HG03025 (cell line): Measurements from ENCODE around the gene KRT4.
"Not testable (repeated sequence)": the region's sequence is repeated elsewhere in the genome, so short reads cannot be mapped to it uniquely, and the experiment has no call there.

Experiments
- ATAC-seq: cut with Tn5 transposase; IDR thresholded peaks from one replicate; pipeline ENCODE4 v1.9.1; 2021; ENCODE audit warnings: mild to moderate bottlenecking, moderate library complexity; ENCODE audit not compliant: unreplicated experiment, low FRiP score

The KRT4 gene

DNA sequence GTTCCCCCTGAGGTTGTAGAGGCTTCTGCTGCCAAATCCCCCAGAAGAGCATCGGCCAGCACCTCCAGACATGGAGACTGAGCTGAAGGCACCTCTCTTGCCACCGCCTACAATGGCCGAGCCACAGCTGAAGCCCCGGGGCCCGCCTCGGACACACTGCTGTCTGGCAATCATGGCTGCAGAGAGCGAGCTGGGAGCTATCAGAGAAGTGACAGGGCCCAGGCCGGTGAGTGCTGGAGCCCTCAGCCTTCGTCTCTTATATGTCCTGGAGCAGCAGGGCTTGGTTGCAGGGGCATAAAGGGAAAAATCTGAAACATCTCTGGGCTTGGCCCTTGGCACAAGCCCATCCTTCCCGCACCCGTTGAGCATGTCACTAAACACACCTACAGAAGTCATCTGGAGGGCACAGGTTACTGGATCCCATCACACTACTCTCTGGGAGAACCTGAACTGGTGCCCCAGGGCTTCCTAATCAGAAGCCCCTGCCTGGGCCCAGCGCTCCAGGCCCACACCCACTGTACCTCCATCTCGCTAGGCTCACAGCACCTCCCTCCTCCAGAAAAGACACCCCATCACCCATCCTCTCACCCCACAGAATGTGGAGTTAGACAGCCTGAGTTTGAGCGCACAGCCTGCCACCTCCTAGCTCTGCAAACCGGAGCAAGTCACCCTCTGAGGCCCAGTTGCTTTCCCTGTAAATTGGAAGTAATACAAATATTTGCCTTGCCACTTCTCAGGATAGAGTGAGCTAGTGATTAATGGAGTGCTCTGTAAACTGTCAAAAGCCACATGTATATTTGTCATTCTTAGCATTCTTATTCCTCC is at the start of gene KRT4:
KRT4 (minus strand) TSS at position 232 of the 825 bp plus-strand sequence; CDS start at position 174, 58 bp downstream.
- ATAC-seq = no peak

DNA sequence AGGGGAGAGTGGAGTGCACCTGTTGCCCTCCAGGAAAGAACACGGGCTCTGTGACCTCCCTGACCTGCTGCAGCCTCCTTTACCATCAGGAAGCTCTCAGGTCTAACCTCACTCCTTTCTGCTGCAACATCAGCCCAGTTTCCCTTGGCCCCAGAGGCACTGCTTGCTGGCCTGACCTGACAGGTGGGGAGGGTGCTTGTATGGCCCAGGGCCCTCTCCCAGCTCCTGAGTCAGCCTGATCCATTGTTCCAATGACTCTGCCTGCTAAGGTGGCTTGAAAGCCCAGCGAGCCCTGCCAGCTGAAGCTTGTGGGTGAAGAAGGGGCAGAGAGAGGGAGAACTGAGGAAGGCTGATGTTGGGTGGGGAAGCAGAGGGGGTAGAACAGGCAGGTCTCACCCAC is 48.1 kb upstream of the KRT4 start:
- no peak for ATAC-seq

DNA sequence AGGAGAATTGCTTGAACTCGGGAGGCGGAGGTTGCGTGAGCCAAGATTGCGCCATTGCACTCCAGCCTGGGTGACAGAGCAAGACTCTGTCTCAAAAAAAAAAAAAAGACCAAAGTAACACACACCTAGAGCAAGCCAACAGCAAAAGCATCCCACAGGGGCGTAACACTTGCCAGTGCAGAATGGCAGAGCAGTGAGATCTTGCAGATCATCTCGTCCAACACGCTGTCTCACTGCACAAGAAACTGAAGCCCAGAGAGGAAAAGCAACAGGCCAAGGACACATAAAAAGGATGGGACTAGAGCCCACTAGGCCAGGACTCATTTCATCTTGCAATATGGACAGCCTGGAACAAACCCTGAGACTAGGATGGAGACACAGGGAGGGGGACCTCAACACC is 47.6 kb upstream of the KRT4 start:
- no peak for ATAC-seq

DNA sequence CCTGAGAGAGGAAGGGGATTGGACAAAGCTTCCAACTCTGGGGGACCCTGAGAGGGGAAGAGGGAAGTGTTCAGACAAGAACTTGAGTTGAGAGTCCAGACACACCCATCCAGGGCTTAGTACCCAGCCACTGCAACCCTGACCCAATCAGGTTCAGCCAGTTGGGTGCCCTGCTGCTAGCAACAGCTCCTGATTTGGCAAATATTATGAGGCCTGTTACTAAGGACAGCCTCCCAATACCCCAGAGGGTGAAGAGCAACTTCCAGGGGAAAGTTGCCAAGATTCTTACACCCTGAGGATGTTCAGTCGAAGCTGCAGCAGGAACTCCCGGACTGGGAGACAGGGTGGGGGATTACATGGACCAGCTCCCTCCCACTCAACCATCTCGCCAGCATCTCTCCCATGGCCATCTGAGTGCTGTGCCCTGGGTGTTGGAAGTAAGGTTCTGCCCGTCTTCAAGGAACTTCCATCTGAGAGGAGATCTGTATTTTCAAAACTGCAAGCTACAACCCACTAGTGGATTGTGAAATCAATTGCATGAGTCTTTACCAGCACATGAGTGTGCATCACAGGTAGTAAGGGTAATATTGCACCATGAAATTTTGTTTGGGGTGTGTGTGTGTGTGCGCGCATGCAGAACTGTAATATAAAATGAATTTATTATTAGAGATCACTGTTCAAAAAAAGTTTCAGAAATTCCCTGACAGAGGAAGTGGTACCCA is 46.3 kb upstream of the KRT4 start:
- no peak for ATAC-seq

DNA sequence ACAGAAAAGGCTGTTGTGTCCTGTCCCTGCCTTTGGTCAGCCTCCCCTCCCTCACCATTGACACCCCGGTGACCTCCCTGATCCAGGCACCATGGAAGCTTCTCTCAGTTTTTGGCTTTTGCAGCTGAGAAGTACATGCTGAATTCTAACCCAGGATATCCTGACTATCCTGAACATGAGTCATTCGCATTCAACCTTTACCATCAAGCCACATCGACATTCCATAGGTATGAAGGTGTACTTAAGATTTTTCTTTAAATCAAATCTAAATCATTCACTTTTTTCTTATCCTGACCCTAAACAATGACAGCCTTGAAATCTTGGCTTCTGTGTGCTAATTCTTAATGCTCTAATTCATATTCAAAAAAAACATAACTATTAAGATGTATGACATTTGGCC is 43.6 kb upstream of the KRT4 start:
- ATAC-seq = no peak

DNA sequence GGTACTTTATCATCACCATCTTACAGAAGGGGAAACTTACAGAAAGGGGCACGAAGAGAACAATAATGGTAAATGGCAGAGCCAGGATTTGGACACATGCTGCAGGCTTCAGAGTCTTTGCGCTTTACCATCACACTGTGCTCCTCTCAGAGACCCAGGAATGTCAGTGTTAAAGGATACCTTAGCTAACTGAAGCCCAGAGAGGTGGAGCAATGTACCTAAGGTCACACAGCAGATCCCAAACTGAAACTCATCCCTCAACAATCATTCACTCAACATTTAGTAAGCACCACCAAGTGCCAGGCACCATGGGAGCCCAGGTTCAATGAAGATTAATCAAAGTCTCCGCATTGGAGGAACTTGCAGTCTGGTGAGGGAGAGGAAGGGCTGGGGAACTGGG is 42.9 kb upstream of the KRT4 start:
- ATAC-seq = no peak

DNA sequence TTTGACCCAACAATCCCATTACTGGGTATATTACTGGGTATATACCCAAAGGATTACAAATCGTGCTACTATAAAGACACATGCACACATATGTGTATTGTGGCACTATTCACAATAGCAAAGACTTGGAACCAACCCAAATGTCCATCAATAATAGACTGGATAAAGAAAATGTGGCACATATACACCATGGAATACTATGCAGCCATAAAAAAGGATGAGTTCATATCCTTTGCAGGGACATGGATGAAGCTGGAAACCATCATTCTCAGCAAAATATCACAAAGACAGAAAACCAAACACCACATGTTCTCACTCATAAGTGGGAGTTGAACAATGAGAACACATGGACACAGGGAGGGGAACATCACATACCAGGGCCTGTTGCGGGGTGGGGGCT is 42.2 kb upstream of the KRT4 start:
- not testable (repeated sequence) for ATAC-seq

DNA sequence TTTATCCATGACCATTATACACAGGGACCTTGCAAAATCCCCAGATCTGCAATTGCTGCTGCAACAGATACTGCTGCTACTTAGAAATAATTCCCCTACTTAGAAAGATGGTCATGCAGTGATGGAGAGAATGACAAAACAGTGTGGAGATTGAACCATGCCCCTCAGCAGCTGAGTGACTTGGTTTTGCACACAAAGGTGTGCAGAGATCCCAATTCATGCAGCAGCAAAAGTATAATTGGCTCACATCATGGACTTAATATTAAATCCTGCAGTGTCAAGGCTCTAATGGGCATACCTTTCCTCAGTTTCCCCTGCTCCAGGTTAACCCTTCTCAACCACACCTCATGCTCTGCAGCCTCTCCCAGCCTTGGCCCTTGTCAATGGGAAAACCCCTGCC is 37.9 kb upstream of the KRT4 start:
- no peak for ATAC-seq

DNA sequence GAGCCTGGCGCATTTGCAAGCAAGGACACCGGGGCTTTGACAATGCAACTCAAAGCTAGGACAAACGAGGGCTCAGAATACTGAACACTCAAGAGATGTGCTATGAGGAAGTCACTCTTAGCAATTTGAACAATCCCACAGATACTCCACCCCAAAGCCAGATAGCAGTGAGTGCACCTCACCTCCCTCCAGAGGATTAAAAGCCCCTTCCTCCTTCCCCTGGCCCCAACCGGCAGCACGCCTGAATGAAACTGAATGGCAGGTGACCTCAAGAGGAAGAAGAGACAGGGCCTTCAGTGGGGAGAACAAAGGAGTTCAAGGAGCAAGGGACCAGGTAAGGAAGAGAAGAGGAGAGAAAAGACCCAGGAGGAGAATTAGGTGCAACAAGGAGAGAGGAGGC is 36.8 kb upstream of the KRT4 start:
- no peak for ATAC-seq

DNA sequence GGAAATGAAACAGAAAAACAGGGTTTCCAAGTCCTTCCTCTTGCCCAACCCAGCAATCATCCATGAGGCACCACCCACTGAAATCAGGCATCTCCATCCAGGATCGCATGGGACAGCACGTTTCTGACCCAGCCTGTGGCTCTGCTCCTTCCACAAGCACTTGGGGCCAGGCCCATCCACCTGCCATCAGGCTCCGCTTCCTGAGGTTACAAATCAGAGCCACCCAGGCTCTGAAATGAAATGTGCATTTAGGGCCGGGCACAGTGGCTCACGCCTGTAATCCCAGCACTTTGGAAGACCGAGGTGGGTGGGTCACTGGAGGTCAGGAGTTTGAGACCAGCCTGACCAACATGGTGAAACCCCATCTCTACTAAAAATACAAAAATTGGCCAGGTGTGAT is 35.6 kb upstream of the KRT4 start:
- ATAC-seq = no peak

DNA sequence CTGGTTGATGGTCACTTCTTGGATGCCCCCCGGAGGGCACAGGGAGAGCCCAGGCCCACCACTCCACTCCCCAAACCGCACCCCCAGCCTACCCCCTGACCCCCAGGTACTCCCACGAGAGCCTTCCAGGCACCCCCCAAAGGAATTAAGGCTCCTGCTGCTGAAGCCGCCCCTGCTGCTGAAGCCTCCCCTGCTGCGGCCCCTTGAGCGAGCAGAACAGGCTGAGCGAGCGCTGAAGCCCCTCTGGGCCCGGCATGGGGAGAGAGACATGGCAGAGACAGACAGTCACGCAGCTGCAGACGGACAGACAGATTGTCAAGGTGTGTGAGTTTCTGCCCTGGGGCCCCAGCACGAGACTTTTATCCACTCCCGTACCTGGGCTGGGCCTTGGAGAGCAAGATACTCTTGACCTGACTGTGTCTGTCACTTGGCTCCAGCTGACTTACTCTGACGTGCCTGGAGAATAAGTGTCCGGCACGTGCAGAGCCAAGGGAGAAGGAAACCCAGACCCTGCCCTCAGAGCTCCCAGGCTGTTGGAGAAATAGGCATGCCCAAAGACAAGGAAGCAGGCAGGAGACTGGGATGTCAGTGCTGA is 34.8 kb upstream of the KRT4 start, which contains the start of gene KRT78:
KRT78 (minus strand) TSS at position 334 of the 595 bp plus-strand sequence; CDS start at position 270, 64 bp downstream.
- ATAC-seq = no peak

DNA sequence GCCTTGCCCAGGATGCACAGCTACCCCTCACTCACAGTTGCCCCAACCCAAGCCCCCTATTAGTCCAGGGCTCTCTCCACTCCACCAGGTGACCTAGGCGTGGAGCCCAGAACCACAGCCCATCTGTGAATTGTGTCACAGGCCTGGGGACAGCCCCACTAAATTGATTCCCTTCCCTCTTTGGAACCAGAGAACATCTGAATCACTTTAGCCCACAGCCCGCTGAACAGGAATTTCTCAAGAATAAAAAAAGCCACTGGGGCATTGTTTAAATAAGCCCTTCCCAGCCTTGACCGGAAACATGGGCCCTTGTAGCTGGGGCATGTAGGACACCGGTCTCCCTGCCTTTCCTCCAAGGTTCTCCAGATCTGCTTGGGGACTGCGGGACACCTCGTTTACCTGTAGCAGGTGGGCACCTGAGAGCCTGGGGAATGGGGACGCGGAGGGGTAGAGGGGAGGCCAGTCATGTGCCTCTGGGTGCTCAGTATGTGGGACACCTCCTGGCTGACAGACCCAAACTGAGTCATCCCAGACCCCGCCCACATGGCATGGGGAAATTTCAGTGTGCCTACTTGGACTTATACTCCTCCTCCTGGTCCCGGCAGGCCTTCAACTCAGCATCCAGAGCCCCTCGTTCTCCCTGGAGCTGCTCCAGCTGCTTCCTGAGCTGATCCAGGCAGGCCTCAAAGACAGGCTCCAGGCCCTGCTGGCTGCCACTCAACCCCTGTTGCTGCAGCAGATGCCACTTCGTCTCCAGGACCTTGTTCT is 33.6 kb upstream of the KRT4 start:
- no peak for ATAC-seq

DNA sequence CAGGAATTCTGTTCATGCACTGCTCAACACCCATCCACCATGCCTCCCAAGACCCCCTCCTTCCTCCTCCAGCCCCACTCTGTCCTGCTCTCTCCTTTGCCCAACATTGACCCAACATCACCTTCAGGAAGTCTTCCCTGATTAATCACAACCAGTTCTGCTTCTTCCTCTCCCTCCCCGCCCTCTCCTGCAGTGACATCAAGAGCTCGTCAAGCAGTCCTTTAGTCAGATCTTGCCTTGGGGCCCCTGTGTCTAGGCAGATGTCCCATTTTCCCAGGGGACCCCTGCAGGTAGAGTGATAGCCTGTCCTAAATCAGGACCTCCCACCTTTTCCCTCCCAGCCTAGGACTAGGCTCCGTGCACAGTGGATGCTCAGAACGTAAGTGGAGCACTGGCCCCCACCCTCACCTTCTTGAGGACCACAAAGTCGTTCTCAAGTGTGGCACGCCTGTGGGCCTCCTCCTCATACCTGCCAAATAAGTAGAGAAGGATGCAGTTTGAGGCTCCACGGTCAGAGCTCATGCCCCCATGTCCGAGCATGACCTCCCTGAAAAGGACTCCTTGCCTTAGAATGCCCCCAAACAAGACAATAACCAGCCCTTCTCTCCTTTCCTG is 32.5 kb upstream of the KRT4 start:
- no peak for ATAC-seq

DNA sequence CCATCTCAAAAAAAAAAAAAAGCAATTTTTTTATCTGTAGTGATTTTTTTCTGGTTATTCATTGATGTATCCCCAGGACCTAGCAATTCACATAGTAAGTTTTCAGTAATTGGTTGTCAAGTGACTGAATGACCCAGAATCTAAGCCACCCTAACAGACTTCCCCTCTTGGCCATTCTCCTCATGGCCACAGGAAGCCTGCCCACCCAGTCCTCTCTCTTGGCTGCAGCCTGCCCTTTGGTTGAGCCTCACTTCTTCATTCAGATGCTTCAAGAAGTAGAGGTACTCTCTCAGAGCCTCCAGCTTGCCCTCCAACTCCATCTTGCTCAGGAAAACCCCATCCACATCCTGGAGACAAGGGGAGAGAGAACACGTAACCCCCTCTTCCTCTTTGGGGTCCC is 32.0 kb upstream of the KRT4 start:
- ATAC-seq = no peak

DNA sequence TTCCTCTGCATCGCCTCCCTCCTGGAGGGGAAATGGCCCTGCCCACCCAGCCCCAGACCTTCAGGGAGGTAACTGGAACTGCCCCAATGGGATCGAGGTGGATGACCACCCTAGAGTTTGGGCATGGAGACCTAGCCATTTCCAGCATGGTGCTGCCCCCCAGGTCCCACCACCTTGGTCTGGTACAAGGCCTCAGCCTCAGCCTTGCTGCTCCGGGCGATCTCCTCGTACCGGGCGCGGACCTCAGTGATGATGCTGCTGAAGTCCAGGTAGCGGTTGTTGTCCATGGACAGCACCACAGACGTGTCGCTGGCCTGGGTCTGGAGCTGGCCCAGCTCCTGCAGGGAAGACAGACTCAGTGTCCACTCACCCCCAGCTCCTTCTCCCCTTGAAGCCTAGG is 30.5 kb upstream of the KRT4 start:
- no peak for ATAC-seq

DNA sequence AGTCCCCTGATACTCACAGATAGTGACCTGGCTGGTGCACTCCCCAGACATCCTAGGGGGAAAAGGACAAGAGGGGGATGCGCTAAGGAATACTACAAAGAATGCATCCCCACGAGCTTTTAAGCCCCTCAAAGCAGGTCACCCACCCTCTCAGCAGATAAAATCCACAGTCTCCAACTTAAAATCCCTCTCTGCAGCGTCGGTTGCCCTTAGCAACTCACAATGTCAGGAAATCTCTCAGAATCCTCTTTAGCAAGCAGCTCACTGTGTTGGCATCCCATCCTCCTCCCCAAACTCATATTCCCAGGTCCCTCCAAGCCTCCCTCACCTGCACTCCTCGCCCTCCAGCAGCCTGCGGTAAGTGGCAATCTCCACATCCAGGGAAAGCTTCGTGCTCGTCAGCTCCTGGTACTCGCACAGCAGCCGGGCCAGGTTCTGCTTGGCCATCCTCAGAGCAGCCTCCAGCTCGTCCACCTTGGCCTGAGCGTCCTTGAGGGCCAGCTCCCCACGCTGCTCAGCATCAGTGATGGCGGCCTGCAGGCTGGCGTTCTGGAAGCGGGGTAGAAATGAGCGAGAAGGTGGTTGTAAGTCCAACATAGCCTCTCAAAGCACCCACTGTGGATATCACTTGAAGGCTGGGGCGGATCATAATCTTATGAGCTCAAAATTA is 25.7 kb upstream of the KRT4 start:
- ATAC-seq = no peak

DNA sequence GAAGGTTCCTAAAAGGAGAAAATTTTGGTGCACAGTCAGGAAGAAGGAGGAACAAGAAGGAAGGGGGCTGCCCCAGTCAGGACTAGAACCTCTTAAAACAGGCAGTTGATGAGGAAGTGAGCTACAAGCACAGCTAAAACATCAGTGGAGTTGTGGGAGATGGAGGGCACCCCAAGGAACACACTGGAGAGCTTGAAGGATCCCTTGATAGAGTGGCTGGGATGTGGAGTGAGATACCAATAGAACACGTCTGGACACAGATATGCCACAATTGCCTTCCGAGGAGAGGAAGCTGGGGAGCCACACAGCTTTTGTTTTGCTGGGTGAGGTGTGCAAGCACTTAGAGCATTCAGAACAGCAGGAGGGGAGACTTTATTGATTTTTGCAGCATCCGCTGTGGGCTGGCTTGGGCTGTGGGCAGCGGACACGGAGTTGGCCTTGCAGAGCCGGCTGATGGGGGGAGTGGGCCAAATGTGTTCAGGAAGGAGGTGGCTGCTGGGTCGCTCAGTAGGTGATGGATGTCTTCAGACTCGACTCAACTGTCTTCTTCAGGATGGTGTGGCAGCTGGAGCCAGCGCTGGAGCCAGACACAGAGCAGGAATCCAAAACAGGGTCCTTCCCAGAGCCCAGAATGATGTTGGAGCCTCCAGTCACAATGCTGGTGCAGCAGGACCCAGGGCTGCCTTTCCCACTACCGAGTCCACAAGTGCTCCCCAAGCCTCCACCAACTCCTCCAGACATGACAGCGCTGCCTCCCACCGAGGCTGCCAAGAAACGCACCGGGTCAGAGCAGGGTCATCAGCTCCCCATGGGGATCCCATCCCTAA is 24.9 kb upstream of the KRT4 start:
- no peak for ATAC-seq

DNA sequence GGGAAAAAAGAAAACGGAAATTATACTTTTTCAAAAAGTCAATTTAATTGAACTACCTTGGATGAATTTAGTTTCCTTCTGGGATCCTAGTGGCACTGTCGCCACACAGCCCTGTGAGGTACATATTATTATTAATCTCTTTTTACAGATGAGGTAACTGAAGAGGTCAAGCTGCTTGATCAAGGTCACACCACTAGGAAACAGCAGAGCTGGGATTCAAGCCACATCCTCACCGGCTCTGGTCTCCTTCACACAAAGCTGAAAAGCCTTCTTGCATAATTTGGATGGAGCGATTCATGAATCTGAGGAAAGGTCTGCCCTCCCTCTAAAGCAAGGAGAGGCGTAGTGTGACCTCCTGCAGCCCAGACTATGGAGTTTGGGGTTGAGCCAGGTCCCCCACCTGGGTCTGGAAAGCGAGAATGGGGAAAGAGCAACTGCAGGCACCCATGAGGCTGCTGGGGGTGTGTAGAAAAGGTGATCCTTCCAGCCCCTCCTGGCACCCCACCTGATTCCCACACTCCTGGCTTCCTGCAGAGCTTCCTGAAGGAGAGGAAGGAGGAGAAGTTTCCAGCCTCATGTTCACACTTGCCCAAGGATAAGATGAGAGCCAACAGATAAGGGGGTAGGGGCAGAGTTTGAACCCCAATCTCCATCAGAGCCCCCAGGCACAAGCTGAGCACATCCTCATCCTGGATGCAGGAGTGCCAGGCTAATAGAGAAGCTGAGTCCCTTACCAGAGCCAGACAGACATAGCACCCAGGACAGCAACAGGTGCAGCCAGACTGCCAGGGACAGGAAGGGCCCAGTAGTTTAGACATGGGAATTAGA is 24.1 kb upstream of the KRT4 start:
- ATAC-seq = no peak
